Measurements from ENCODE around the gene NOL6.

DNA sequence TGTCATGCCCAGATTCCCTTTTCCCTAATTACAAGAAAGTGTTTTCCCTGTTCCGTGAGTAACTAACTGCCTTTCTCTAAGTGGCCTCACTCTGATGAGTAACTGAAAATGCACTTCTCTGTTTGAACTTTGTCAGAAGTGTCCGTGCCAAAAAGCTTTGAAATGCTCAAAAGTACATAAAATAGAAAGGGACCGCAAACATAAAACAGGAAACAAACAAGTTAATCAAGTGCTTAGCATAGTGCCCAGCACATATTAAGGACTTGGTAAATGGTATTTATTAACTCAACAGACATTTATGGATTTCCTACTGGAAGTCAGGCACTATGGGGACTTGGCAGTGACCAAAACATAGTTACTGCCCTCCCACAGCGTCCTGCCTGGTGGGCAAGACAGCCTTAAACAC is 48.6 kb downstream of the NOL6 start:
- TF ChIP-seq POLR2A (IDR thresholded peaks at IDR 0.05; ENCODE audit: borderline replicate concordance, extremely low read depth, insufficient read depth, insufficient read length) (no peak), ZFX (IDR thresholded peaks at IDR 0.05) (no peak), REST (IDR thresholded peaks at IDR 0.05; ENCODE audit: low read depth) (no peak), POLR2AphosphoS5 (IDR thresholded peaks at IDR 0.05; ENCODE audit: low read depth, low read length) (no peak)
- TF ChIP-seq, protein P1, sequence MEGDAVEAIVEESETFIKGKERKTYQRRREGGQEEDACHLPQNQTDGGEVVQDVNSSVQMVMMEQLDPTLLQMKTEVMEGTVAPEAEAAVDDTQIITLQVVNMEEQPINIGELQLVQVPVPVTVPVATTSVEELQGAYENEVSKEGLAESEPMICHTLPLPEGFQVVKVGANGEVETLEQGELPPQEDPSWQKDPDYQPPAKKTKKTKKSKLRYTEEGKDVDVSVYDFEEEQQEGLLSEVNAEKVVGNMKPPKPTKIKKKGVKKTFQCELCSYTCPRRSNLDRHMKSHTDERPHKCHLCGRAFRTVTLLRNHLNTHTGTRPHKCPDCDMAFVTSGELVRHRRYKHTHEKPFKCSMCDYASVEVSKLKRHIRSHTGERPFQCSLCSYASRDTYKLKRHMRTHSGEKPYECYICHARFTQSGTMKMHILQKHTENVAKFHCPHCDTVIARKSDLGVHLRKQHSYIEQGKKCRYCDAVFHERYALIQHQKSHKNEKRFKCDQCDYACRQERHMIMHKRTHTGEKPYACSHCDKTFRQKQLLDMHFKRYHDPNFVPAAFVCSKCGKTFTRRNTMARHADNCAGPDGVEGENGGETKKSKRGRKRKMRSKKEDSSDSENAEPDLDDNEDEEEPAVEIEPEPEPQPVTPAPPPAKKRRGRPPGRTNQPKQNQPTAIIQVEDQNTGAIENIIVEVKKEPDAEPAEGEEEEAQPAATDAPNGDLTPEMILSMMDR (IDR thresholded peaks at IDR 0.05 in 2 of 3, conservative IDR thresholded peaks at IDR 0.05 in 1 of 3; ENCODE audit: borderline replicate concordance in 1 of 3, insufficient read depth in 1 of 3, low read depth in 2 of 3, low read length in 2 of 3): no peak

Measured in HCT116 (cell line).